Heart right ventricle (tissue), 16 donors: Measurements from ENCODE around the gene TMEM273. TPM values are rescaled to one million over a fixed set of nuclear protein-coding genes. Genes with fewer than 3 reads are reported as not detected.

Experiments
- ATAC-seq, 8 donors: fragments of 200-7000 bp; cut with Tn5 transposase; one replicate each; pipeline ENCODE4 v1.9.1; 2020; ENCODE audit warnings: mild to moderate bottlenecking in 8 of 8, moderate library complexity in 8 of 8, moderate number of reproducible peaks in 1 of 8
- DNase-seq, 2 donors: peaks; one replicate each; pipeline ENCODE4 v3.0.0-alpha.2; 2020
- H3K27ac ChIP-seq, 10 donors: fragments of 200-600 bp; sonication (generic) in 2 of 10; one replicate each; pipeline versions ENCODE4 v1.5.0 to v1.8.0; 2020 to 2022; ENCODE audit warnings: mild to moderate bottlenecking in 3 of 10
- H3K27me3 ChIP-seq, 7 donors: fragments of 200-600 bp; one replicate each; pipeline ENCODE4 v1.8.0; 2021 to 2022; ENCODE audit warnings: mild to moderate bottlenecking in 2 of 7
- H3K36me3 ChIP-seq, 9 donors: fragments of 200-600 bp; sonication (generic) in 1 of 9; one replicate each; pipeline versions ENCODE4 v1.5.0 to v1.8.0; 2020 to 2022; ENCODE audit warnings: mild to moderate bottlenecking in 2 of 9
- H3K4me1 ChIP-seq, 9 donors: fragments of 200-600 bp; sonication (generic) in 1 of 9; one replicate each; pipeline versions ENCODE4 v1.5.0 to v1.8.0; 2020 to 2022; ENCODE audit warnings: mild to moderate bottlenecking in 4 of 9
- H3K4me3 ChIP-seq, 10 donors: fragments of 200-600 bp; sonication (generic) in 2 of 10; one replicate each; pipeline versions ENCODE4 v1.5.0 to v1.8.0; 2020 to 2022; ENCODE audit warnings: mild to moderate bottlenecking in 7 of 10, moderate library complexity in 2 of 10
- H3K9me3 ChIP-seq, 11 donors: fragments of 200-600 bp in 10 of 11; sonication (generic) in 2 of 11; one replicate each; pipeline versions ENCODE4 v1.5.0 to v1.8.0; 2013 to 2022; ENCODE audit warnings: mild to moderate bottlenecking in 2 of 11, control low read depth in 1 of 11, moderate library complexity in 1 of 11
- CTCF ChIP-seq, 9 donors: fragments of 200-600 bp; sonication (generic) in 2 of 9; IDR thresholded peaks; one replicate each; pipeline versions ENCODE4 v1.5.0 to v1.8.0; 2021 to 2022; ENCODE audit warnings: antibody characterized with exemption in 9 of 9, mild to moderate bottlenecking in 5 of 9, moderate library complexity in 1 of 9
- WGBS, 2 donors: extraction: QIAGEN DNeasy Blood & Tissue Kit; methylation state at CpG; one replicate each; pipeline ENCODE4 v1.1.7; 2013; ENCODE audit warnings: inconsistent platforms in 1 of 2; 5-methylcytosine and 5-hydroxymethylcytosine counted together
- intact Hi-C, 10 donors: fragments of 100-400 bp; cut with DNase I; formaldehyde crosslinking; loops; one replicate each; pipeline versions ENCODE4 v1.11.1 to v1.14.2; 2022
- polyA plus RNA-seq, 2 donors: library from polyadenylated mRNA; stranded (reverse); fragments of 200-250 nt; gene quantifications; one replicate each; pipeline ENCODE4 v1.2.3, GENCODE V29; 2013
- total RNA-seq, 10 donors: library from RNA; stranded (reverse); fragmentation: NEBNext Ultra II Directional in 3 of 10; extraction: Animal tissue kit (Norgen Biotek cat#: 25700) in 3 of 10; gene quantifications; one replicate each; pipeline versions ENCODE4 v1.2.1 to v1.2.4, GENCODE V29; 2021 to 2023
- donor health status: Arrhythmogenic right ventricular cardiomyopathy.
- donor health status: ischemic (EF 13 %, LVEDD 7.1; RV severe dilation, severe dysfunction).
- donor health status: healthy with polysubstance abuse.
- donor health status: DM: no; HTN: yes; CAD: no.
- donor health status: DM: no; HTN: no; CAD: no.
- donor health status: ischemic (EF 25% LVEDD 6.9; RV normal size, moderate dysfunction).
- donor health status: ischemic (EF 25% LVEDD 5.7; RV mildly dilated, moderate dysfunction).
- donor health status: healthy.
- donor health status: DM: yes; HTN: yes; CAD: no.
- donor health status: Ischemic cardiomyopathy.
- donor health status: ischemic (EF 35%, LVEDD 5.7; RV mildly dilated, moderate dysfunction).
- donor health status: nonischemic (EF 11% LVEDD 7.7; RV severe dilation, severe dysfunction).
- donor health status: DM: yes; HTN: yes; CAD: no.
- donor health status: PGD.
- donor health status: ischemic (EF 29% LVEDD 5.4; RV normal size, mild dysfunction).
- donor health status: nonischemic (EF 23%, LVEDD 6.1; RV moderate dilation, normal function).

TMEM273 gene
- total and polyA plus RNA-seq, 12 donors: 10.9 to 28.5 (median 19.0) TPM

GRCh38 chr10:49220031-49220430 is 31.8 kb upstream of the TMEM273 start:
- WGBS, 2 donors: 94 to 97% methylated on average over 1 of the region's 1 CpG
- peaks cover 0 to 11% (median 1%) of the 10 kb centered on the region in 9 donors for H3K4me1 ChIP-seq
- H3K4me3 ChIP-seq: no peak overlapping the region
- DNase-seq: no peak
- TF ChIP-seq CTCF (IDR thresholded peaks at IDR 0.05): no peak
- H3K27me3 ChIP-seq: no peaks in the 10 kb centered on the region
- ATAC-seq: no peak
- intact Hi-C loops: loop anchor here in 1 of 10 donors (10.0 kb wide), 1 partner anchor 75 kb away; the partner anchor contains the start of gene C10orf71
- H3K9me3 ChIP-seq: peaks cover 0 to 5% (median 0%) of the 10 kb centered on the region in 11 donors
- H3K27ac ChIP-seq: no peak overlapping the region
- no peaks in the 10 kb centered on the region for H3K36me3 ChIP-seq

GRCh38 chr10:49219248-49219647 is 31.1 kb upstream of the TMEM273 start:
- intact Hi-C loops: loop anchor here in 4 of 10 donors (10.0 kb wide), 4 partner anchors 86 to 296 kb away; partner anchors contain the start of gene DRGX (in 1 of the 4)
- 81 to 86% methylated on average over 2 of the region's 2 CpGs for WGBS, 2 donors

GRCh38 chr10:49218480-49218879 is 30.3 kb upstream of the TMEM273 start:
- Histone ChIP-seq H3K27ac (no peak overlapping the region), H3K4me3 (no peak overlapping the region), H3K36me3 (no peaks in the 10 kb centered on the region), H3K27me3 (no peaks in the 10 kb centered on the region), H3K9me3 (peaks cover 0 to 2% (median 0%) of the 10 kb centered on the region in 11 donors), H3K4me1 (peaks cover 0 to 9% (median 0%) of the 10 kb centered on the region in 9 donors)
- peak; percentile 52 to 91 (median 76) for ATAC-seq
- WGBS, 2 donors: 57 to 69% methylated on average over 2 of the region's 2 CpGs
- no peak for DNase-seq
- intact Hi-C loops: loop anchor here in 4 of 10 donors (10.0 kb wide), 4 partner anchors 86 to 296 kb away; partner anchors contain the start of gene DRGX (in 1 of the 4)
- peak; percentile 4 to 55 (median 24) for TF ChIP-seq CTCF (IDR thresholded peaks at IDR 0.05)

More at GRCh38 chr10:49219248-49219647, 31.1 kb upstream of the TMEM273 start:
- H3K4me1 ChIP-seq: peaks cover 0 to 9% (median 0%) of the 10 kb centered on the region in 9 donors
- H3K9me3 ChIP-seq: peaks cover 0 to 5% (median 0%) of the 10 kb centered on the region in 11 donors
- no peaks in the 10 kb centered on the region for H3K27me3 ChIP-seq
- no peak for TF ChIP-seq CTCF (IDR thresholded peaks at IDR 0.05)
- no peaks in the 10 kb centered on the region for H3K36me3 ChIP-seq
- H3K27ac ChIP-seq: no peak overlapping the region
- no peak overlapping the region for H3K4me3 ChIP-seq
- peak in 1 of 8 donors; percentile 6 for ATAC-seq
- DNase-seq: no peak

GRCh38 chr10:49217645-49218044 is 29.5 kb upstream of the TMEM273 start:
- Histone ChIP-seq H3K9me3 (no peaks in the 10 kb centered on the region), H3K27me3 (no peaks in the 10 kb centered on the region), H3K4me1 (peaks cover 0 to 9% (median 0%) of the 10 kb centered on the region in 9 donors), H3K4me3 (no peak overlapping the region), H3K27ac (no peak overlapping the region), H3K36me3 (no peaks in the 10 kb centered on the region)
- no peak for ATAC-seq
- intact Hi-C loops: loop anchor here in 4 of 10 donors (10.0 kb wide), 4 partner anchors 87 to 297 kb away; partner anchors contain the start of gene DRGX (in 1 of the 4)
- WGBS, 2 donors: 58 to 59% methylated on average over 2 of the region's 2 CpGs
- no peak for DNase-seq
- TF ChIP-seq CTCF (IDR thresholded peaks at IDR 0.05): no peak
